Activated naive CD8-positive, alpha-beta T cell treated with anti-CD3 and anti-CD28 coated beads for 36 hours (primary cell): ENCODE measurements around the gene FCAMR. TPM values are rescaled to one million over a fixed set of nuclear protein-coding genes. Genes with fewer than 3 reads are reported as not detected.
A peak's percentile ranks its signal among the peaks of the same experiment; 100 is the strongest.
"Not testable (repeated sequence)": the region's sequence is repeated elsewhere in the genome, so short reads cannot be mapped to it uniquely, and the experiment has no call there.

Experiments
- DNase-seq: peaks from one replicate; pipeline ENCODE4 v3.0.0; 2021
- H3K27ac Mint-ChIP-seq: one replicate; pipeline ENCODE4 v1.8.0; 2022; ENCODE audit warnings: mild to moderate bottlenecking, moderate library complexity, mixed read lengths
- H3K27me3 Mint-ChIP-seq: one replicate; pipeline ENCODE4 v1.8.0; 2022; ENCODE audit warnings: mild to moderate bottlenecking, mixed read lengths
- H3K36me3 Mint-ChIP-seq: one replicate; pipeline ENCODE4 v1.8.0; 2021; ENCODE audit warnings: mild to moderate bottlenecking, mixed read lengths
- H3K4me1 Mint-ChIP-seq: one replicate; pipeline ENCODE4 v1.8.0; 2021; ENCODE audit warnings: mixed read lengths
- H3K4me3 Mint-ChIP-seq: one replicate; pipeline ENCODE4 v1.8.0; 2022; ENCODE audit warnings: mild to moderate bottlenecking, moderate library complexity, mixed read lengths
- H3K9me3 Mint-ChIP-seq: one replicate; pipeline ENCODE4 v1.8.0; 2022; ENCODE audit warnings: mixed read lengths
- total RNA-seq, 2 experiments: library from RNA; stranded (reverse); gene quantifications; one replicate each; pipeline ENCODE4 v1.2.3, GENCODE V29; 2021

Gene FCAMR
- total RNA-seq, 2 experiments from 2014 or later: not detected

DNA sequence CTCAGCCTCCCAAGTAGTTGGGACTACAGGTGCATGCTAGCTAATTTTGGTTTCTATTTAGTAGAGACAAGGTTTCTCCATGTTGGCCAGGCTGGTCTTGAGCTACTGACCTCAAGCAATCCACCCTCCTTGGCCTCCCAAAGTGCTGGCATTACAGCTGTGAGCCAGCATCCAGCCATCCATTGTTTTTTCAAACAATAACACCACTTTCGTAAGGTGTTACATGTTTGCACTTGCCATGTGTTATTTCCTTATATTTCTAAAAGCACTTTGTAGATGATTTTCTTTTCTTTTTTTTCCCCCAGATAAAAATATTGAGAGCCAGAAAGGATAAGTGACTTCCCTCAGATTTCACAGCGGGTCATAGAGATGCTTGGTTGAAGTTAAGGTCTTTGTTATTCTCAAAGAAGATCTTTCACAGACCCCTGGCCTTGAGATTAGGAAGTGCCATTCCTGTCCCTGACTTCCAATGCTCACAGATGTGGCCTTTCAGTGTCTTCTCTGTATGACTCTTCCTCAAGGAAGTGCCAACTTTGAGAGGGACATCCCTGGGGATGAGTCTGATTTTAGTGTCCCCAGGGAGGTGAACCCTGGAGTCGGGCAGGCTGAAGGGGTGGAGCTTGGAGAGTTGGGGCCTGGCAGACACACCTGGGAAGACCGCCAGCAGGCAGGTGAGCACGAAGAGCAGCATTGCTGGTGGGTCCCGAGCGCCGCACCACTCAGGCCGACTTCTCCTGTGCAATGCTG is 30.2 kb downstream of the FCAMR start:
- Mint-ChIP-seq H3K4me3 (no peak overlapping the region), H3K27me3 (no peaks in the 10 kb centered on the region), H3K36me3 (no peaks in the 10 kb centered on the region), H3K4me1 (no peaks in the 10 kb centered on the region), H3K9me3 (no peaks in the 10 kb centered on the region), H3K27ac (no peak overlapping the region)
- DNase-seq: no peak

DNA sequence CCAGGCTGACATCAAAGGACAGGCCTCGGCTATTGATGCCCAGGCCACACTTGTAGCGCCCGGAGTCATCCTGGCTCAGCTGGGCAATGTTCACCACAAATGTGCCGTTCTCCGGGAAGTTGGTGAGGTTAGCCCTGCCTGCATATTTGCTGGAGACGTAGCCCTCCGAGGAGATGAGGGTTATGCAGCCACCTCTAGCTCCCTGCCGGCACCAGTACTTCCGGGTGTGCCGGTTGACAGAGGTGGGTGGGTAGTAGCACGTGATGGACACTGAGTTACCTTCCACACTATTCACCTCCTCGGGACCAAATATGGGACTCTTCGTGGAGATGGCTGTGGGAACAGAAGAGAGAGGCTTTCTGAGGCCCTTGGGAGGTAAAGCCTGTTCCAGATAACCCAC is 31.1 kb downstream of the FCAMR start:
- Mint-ChIP-seq H3K36me3 (no peaks in the 10 kb centered on the region), H3K4me1 (no peaks in the 10 kb centered on the region), H3K27ac (no peak overlapping the region), H3K4me3 (no peak overlapping the region), H3K27me3 (no peaks in the 10 kb centered on the region), H3K9me3 (no peaks in the 10 kb centered on the region)
- DNase-seq: no peak

GRCh38 chr1:206937425-206937824 is 32.8 kb downstream of the FCAMR start:
- Mint-ChIP-seq H3K36me3 (no peaks in the 10 kb centered on the region), H3K4me1 (peaks cover 5% of the 10 kb centered on the region), H3K27me3 (no peaks in the 10 kb centered on the region), H3K9me3 (no peaks in the 10 kb centered on the region), H3K27ac (no peak overlapping the region), H3K4me3 (no peak overlapping the region)
- DNase-seq: no peak

DNA sequence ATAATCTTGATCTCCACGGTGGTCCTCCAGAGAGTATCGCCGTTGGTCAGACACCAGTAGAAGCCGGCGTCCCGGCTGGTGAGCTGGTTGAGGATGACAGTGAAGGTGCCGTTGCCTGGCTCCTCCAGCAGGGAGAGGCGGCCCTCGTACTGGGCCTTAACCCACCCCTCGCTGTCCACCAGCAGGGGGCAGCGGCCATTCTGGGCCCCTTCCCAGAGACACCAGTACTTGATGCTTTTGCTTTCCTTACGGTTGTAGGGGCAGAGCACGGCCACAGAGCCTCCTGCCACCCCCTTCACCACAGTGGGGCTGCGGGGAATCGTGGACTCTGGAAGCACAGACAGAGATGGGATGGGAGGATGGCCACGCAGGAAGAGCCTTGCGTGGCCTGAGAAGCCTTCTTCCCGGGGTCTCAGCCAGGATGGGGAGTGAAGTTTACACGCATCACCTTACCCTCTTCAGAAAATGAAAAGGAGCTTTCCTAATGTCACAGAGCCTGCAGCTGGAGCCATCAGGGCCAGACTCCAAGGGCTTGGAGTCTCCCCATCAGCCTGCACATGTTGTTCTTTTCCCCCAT is 34.7 kb downstream of the FCAMR start:
- Mint-ChIP-seq H3K27me3 (no peaks in the 10 kb centered on the region), H3K36me3 (no peaks in the 10 kb centered on the region), H3K4me3 (no peak overlapping the region), H3K4me1 (peaks cover 22% of the 10 kb centered on the region), H3K9me3 (no peaks in the 10 kb centered on the region), H3K27ac (no peak overlapping the region)
- DNase-seq: peak; percentile 68

DNA sequence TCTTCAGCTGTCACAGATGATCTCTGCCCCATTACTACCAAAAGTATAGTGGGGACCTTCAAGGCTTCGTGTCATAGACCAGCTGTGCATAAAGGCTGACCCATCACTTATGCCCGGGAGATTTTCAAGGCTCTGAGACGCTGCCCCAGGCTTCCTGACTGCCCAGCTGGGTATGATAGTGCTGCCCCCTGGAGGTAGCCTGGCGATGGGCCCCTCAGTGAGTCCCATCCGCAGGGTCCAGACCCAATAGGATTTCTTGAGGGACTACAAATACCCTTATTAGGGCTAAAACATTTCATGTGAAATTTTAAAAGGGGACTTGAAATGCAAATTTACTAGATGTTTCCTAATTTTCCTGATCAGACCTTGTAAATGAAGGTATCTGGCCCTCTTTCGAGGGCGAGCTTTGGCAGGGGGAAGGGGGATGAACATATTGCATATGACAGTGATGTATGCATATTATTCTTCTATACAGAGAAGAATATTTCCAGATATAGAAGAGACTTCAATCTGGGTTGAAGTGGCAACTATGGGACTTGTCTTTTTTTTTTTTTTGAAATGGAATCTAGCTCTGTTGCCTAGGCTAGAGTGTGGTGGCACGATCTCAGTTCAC is 36.8 kb downstream of the FCAMR start:
- H3K9me3 Mint-ChIP-seq: no peaks in the 10 kb centered on the region
- no peaks in the 10 kb centered on the region for H3K27me3 Mint-ChIP-seq
- H3K36me3 Mint-ChIP-seq: no peaks in the 10 kb centered on the region
- no peak overlapping the region for H3K4me3 Mint-ChIP-seq
- peak; percentile 67 for DNase-seq
- no peak overlapping the region for H3K27ac Mint-ChIP-seq
- H3K4me1 Mint-ChIP-seq: peaks cover 33% of the 10 kb centered on the region

DNA sequence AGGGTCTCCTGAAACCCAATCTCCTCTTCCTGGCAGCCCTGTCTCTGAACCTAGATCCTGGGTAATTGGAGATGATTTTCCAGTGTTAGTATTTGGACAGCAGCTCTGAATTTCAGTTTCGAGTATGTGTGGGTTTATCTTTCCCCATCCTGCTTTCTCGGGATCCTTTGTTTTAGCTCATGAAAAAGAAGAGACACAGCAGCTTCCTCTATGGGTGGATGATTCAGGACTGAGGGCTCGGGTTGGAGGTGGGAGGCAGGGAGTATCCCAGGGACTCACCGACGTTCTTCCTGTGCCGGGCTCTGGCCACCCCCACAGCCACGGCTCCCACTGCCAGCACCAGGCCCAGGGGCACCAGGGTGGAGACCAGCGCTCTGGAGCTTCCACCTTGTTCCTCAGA is 38.1 kb downstream of the FCAMR start:
- Mint-ChIP-seq H3K9me3 (no peaks in the 10 kb centered on the region), H3K4me3 (no peak overlapping the region), H3K4me1 (peaks cover 41% of the 10 kb centered on the region), H3K27me3 (no peaks in the 10 kb centered on the region), H3K36me3 (no peaks in the 10 kb centered on the region), H3K27ac (peak overlapping the region; percentile 34)
- DNase-seq: no peak

DNA sequence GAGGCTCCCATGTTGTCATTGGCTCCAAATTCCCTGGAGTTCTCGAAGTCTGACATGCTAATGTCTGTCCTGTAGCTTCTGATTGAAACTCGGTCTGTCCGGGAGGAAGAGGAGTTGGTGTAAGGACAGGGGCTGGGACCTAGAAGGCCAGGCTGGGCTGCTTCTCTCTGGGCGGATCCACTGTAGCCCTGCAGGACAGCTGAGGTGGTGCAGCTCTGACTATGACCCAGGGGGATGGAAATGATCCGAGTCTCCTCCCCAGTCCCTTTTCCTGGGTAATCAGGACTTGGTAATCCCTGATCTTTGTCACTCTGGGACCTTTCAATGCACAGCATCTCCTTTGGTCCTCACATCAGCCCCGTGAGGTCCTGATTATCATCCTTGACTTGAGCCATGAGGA is 38.6 kb downstream of the FCAMR start:
- no peak for DNase-seq
- Mint-ChIP-seq H3K36me3 (no peaks in the 10 kb centered on the region), H3K4me3 (no peak overlapping the region), H3K27ac (peak overlapping the region; percentile 21), H3K27me3 (no peaks in the 10 kb centered on the region), H3K9me3 (no peaks in the 10 kb centered on the region), H3K4me1 (peaks cover 42% of the 10 kb centered on the region)

DNA sequence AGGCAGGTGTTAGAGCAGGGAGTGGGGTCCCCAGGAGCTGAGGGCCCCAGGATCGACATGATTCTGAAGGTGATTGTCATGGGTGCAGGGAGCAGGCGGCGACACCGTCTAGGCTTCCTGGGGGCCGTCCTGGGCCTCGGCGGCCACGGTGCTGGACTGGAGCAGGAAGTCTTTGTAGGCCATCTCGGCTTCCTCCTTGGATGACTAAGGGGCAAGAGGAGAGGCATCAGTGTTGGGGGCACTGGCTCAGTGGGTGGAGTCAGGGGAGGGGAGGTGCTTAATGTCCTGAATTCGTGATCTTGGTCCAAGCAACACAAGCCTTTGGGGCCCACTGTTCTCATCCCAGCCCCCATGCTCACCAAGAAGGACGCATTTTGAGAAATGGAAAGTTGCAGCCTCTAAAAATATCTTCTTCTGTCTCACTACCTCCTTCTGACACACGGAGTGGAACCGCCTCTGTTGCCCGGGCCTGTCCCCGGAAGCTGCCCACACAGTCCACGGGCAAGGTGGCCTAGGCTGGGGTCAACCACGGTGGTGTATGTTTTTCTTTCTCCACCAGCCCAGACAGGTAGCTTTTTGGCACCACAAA is 40.0 kb downstream of the FCAMR start:
- Mint-ChIP-seq H3K36me3 (no peaks in the 10 kb centered on the region), H3K9me3 (no peaks in the 10 kb centered on the region), H3K4me3 (peak overlapping the region; percentile 64), H3K27me3 (no peaks in the 10 kb centered on the region), H3K27ac (peak overlapping the region; percentile 93), H3K4me1 (peaks cover 42% of the 10 kb centered on the region)
- DNase-seq: peak; percentile 67

DNA sequence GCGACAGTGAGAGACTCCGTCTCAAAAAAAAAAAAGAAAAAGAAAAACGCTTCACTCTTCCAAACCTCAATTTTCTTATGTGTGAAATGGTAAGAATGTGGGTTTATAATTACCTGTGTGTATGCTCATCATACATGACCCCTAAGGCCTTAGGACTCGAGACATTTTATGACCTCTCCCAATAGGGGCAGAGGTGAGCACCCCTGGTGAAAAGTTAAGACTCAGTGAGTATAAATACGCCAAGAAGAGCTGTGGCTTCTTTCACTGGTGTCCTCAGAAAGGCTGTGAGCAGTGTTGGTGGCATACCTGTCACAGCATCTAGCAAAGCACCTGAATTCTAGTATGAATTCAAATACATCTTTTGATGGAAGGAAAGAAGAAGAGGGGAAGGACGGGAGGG is 40.7 kb downstream of the FCAMR start:
- Mint-ChIP-seq H3K4me3 (peak overlapping the region; percentile 60), H3K27ac (peak overlapping the region; percentile 93), H3K27me3 (no peaks in the 10 kb centered on the region), H3K9me3 (no peaks in the 10 kb centered on the region), H3K36me3 (no peaks in the 10 kb centered on the region), H3K4me1 (peaks cover 42% of the 10 kb centered on the region)
- DNase-seq: no peak

GRCh38 chr1:206926286-206926685 is 44.0 kb downstream of the FCAMR start:
- Mint-ChIP-seq H3K9me3 (no peaks in the 10 kb centered on the region), H3K4me1 (peaks cover 39% of the 10 kb centered on the region), H3K4me3 (no peak overlapping the region), H3K36me3 (no peaks in the 10 kb centered on the region), H3K27ac (no peak overlapping the region), H3K27me3 (no peaks in the 10 kb centered on the region)
- no peak for DNase-seq

GRCh38 chr1:206925106-206925736 is 45.0 kb downstream of the FCAMR start:
- no peaks in the 10 kb centered on the region for H3K9me3 Mint-ChIP-seq
- peaks cover 35% of the 10 kb centered on the region for H3K4me1 Mint-ChIP-seq
- H3K27ac Mint-ChIP-seq: no peak overlapping the region
- H3K4me3 Mint-ChIP-seq: no peak overlapping the region
- DNase-seq: peak; percentile 79
- peaks cover 8% of the 10 kb centered on the region for H3K36me3 Mint-ChIP-seq
- no peaks in the 10 kb centered on the region for H3K27me3 Mint-ChIP-seq

- H3K27me3 Mint-ChIP-seq: no peaks in the 10 kb centered on the region
- DNase-seq: peak; percentile 48
- H3K9me3 Mint-ChIP-seq: no peaks in the 10 kb centered on the region
- no peak overlapping the region for H3K4me3 Mint-ChIP-seq
- peaks cover 33% of the 10 kb centered on the region for H3K4me1 Mint-ChIP-seq
- H3K27ac Mint-ChIP-seq: no peak overlapping the region
- H3K36me3 Mint-ChIP-seq: peaks cover 10% of the 10 kb centered on the region
Observed at GRCh38 chr1:206924592-206925105, 45.6 kb downstream of the FCAMR start.

DNA sequence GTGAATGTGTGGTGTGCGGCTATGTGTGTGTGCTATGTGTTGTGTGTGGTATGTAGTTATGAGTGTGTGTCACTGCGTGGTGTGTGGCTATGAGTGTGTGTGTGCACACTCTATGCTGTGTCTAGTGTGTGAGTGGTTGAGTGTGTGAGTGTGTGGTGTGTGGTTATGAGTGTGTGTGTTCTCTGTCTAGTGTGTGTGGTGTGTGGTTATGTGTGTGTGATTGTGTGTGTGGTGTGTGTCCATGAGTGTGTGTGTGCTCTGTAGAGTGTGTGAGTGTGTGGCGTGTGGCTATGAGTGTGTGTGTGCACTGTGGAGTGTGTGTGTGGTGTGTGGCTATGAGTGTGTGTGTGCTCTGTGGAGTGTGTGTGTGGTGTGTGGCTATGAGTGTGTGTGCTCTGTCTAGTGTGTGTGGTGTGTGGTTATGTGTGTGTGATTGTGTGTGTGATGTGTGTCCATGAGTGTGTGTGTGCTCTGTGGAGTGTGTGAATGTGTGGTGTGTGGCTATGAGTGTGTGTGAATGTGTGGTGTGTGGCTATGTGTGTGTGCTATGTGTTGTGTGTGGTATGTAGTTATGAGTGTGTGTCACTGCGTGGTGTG is 46.2 kb downstream of the FCAMR start:
- not testable (repeated sequence) for H3K9me3 Mint-ChIP-seq, H3K27ac Mint-ChIP-seq, H3K4me3 Mint-ChIP-seq, H3K27me3 Mint-ChIP-seq, DNase-seq
- H3K36me3 Mint-ChIP-seq: peaks cover 10% of the 10 kb centered on the region
- H3K4me1 Mint-ChIP-seq: peaks cover 30% of the 10 kb centered on the region

- no peaks in the 10 kb centered on the region for H3K27me3 Mint-ChIP-seq
- H3K9me3 Mint-ChIP-seq: no peaks in the 10 kb centered on the region
- H3K36me3 Mint-ChIP-seq: peaks cover 11% of the 10 kb centered on the region
- peak; percentile 75 for DNase-seq
- H3K4me3 Mint-ChIP-seq: no peak overlapping the region
- H3K4me1 Mint-ChIP-seq: peaks cover 32% of the 10 kb centered on the region
- no peak overlapping the region for H3K27ac Mint-ChIP-seq
Observed at GRCh38 chr1:206923009-206923960, 47.0 kb downstream of the FCAMR start.
